NCI-H1417 (cell line): ENCODE results near the gene PRRX2.
A peak's percentile ranks its signal among the peaks of the same experiment; 100 is the strongest.

ENCODE experiments used
- DNase-seq, 3 experiments: peaks; one replicate each; lab custom pipeline; 2025; lab: John Stamatoyannopoulos, UW

Gene PRRX2

DNA sequence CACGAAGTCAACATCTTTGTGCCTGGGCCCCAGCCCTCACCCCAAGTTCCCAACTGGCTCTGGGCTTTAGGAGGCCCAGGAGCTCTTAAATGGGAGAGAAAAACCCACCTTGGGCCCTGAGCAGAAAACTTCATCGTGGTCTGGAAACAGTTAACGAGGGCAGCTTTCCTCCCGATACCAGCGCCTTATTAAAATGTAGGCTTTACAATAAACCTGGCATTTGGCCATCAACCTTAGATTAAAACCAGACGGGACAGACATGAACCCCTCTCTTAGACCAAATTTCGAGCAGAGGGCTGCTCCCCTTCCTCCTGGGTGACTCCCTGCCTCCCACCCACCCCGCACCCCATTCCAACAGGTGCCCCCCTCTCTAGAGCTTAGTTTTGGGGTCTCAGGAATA is 39.4 kb downstream of the PRRX2 start:
- no peak for DNase-seq

DNA sequence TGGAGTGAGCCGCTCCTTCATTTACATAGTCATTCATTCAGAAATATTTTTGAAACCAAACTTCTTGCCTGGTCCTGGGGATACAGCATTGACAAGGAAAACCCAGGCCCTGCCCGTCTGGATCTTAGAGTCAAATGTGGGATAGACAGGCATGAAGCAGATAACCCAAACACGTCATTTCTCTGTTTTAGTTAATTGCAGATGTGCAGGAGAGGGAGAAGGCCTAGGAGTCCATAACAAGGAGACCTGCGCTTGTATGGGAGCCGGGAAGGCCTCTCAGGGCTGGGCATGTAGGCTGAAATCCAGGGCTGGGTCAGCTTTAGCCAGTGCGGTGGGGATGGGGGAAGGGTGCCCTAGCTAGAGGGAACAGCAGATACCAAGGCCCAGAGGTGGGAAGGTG is 43.3 kb downstream of the PRRX2 start:
- DNase-seq, result no peak

DNA sequence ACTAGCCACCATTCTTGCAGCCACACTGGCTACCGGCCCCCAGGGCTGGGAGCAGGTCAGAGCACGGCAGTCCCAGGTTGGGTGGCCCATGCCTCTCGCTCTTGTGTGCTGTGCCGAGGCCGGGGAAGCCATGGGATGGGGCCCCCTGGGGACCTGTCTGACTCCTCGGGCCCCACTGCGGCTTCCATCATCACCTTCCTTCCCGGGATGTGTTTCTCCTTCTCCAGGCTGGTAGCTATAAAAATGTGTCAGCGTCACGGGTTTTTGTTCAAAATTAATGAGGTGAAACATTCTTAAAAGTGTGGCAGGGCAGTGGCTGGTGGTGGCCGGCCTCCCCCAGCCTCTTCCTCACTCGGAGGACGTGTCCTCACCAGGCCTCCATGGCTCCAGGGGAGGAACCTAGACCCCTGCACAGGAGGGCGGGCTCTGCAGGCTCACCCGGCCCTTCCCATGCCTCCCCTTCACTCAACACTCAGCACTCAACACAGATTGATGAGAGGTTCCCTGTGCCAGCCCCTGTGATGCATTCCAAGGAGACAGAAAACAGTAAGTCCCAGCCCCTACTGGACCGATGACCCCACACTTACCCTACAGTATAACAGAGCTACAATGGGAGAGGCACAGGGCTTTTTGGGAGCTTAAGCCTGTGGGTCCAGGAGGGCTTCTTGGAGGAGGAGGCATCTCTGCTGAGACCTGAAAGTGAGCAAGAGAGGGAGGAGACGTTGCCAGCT is 44.2 kb downstream of the PRRX2 start:
- no peak for DNase-seq

DNA sequence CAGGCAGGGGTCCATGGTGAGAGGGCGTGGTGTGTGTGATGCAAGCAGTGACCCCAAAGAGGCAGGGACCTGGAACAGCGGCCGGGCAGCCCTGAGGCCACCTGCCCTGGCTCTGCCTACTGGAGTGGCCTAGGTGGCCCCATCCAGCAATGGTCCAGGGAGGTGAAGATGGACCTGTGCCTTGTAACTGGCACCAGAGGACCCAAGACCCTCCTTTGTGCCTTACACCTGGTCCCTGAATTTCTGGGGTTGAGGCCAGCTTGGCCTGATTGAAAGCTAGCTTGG is 44.7 kb downstream of the PRRX2 start:
- DNase-seq, result no peak

DNA sequence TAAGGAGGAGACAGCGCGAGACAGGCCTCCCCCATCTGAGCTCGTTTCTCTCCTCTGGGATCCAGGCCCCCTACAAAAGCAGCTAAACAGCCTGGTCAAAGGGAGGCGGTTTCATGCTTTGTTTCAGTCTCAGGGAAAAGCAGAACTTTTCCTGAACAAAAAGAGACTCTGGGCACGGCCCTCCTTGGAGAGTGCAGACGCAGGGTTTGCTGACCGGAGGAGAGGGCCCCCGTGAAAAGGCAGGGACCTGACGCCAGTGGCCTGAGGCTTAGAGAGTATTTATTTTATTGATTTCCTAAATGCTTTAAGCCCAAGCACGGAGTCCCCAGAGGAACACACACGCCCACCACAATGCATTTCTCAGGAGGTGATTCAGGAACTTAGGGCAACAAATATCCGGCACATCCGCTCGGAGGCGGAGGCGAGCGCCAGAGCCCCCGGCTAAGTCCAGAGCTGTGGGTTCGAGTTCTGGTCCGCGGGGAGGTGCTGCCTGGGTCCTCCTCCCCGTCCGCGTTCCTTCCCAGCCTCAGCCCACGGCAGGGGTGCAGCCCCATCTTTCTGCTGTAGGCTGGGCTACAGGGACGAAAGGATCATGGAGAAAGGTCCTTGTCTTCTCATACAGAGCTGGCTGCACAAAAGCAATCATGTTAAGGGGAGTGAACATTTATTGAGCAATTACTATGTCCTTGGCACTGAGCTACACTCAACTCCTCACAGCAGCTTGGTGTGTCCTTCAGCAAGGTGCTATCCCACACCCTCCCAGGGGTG is 47.4 kb downstream of the PRRX2 start:
- no peak for DNase-seq

DNA sequence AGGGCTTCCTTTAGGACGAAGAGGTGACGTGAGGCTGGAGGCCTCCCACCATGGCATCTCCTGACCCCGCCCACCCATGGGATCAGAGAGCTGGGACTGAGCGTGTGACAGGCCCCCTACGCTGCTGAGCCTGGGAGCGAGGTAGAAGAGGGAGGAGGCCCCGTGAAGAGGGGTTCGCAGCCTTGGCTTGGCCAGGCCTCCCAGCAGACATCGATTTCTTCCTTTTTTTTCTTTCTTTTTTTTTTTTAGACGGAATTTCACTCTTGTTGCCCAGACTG is 47.9 kb downstream of the PRRX2 start:
- no peak for DNase-seq

DNA sequence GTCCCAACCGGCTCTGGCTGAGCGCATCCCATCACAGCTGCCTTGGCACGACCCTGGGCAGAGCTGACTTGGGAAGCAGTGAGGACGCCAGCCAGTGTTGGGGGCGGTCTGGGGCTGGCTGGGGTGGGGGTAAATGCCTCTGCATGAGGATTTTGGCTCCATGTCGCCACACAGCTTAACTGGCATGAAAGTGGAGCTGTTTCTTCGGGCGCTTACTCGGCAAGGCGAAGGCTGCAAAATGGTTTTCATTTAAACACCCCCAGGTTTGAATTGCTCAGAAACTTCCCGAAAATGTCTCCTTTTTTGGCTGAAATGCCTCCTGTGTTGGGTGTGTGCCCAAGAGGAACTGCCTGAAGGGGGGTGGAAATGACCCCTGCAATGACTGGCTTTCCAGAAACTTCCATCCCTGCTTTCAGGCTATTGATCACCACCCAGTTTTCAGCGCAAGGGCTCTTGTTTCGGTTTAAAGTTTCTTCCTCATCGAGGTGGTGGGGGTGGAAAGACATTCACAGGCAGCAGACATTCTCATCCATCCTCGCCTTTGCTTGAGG is 49.1 kb downstream of the PRRX2 start:
- DNase-seq, result no peak

DNA sequence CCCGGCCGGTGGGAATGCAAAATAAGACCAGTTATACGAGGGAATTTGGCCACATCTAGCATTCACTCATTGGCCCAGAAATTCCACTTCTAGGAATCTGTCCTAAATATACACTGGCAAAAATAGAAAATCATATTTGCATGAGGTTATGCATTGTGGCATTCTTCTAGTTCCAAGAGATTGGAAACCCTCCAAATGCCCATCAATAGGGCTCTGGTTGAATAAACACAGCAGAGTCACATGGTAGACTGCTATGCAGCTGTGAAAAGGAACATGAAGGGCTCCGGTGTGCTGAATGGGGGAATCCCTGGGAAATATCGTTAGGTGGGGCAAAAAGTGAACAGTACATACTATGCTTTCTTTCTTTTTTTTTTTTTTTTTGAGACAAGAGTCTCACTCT is 50.6 kb downstream of the PRRX2 start:
- no peak for DNase-seq

DNA sequence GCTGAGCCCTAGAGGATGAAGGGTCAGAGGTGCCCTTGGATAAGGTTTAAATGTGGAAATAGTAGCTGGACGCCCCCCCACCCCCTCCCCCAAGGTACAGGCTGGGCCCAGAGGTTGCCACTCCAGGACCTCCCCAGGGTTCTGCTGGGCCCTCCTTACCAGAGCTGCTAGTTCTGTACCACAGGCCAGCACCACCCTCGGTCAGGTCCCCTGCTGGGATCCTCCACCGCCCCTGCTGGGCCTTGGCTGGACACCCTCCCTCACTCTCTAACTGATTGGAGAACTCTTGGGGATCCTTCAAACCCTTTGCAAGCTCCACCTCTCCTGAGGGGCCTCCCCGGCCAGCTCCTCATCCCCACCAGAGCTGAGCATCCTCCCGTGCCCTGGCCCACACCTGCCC is 52.5 kb downstream of the PRRX2 start:
- no peak for DNase-seq

DNA sequence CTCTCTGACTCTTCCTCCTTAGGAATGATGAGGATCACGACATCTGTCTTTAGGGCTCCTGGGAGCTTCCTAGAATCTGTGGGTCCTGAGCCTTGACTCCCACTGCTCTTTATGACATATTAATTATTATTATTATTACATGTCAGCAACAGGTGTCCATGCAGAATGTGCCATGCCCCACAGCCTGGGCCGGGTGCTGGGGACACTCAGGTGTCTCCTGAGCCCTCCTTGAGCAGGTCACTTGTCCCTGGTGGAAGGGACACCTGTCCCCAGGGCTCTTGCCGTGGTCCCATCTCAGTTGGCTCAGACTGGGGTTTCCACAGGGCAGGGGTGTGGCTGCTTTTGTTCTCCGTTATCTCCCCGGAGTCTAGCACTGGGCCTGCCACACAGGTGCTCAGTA is 53.2 kb downstream of the PRRX2 start:
- DNase-seq, result no peak

DNA sequence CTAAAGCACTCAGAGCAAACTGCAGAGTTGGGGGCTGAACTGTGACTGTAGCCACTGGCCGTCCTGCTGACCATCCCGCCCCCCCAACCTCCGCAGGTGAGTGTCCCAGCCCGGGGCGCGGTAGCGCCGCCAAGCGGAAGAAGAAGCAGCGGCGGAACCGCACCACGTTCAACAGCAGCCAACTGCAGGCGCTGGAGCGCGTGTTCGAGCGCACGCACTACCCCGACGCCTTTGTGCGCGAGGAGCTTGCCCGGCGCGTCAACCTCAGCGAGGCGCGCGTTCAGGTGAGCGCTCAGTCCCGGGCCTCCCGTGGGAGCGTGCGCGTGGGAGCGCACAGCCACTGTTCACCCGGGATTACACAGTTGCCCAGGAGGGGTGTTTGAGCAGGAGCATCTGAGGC is 53.7 kb downstream of the PRRX2 start:
- no peak for DNase-seq

DNA sequence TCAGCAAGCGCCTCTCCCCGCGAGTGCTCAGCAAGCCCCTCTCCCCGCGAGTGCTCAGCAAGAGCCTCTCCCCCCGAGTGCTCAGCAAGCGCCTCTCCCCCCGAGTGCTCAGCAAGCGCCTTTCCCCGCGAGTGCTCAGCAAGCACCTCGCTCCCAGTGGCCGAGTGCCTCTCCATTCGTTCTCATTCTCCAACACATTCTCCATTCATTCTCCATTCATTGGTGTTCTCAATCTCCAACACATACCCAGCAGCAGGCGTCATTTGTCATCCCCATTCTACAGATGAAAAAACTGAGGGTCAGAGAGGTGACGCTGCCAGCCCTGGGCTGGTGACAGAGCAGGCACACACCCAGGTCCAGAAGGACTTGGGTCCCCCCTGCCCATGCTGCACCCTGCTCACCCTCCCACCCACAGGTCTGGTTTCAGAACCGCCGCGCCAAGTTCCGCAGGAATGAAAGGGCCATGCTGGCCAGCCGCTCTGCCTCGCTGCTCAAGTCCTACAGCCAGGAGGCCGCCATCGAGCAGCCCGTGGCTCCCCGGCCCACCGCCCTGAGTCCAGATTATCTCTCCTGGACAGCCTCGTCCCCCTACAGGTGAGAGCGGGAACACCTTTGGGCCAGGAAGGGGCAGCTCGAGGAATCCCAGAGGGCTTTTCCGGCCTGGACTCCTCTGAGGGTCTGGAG is 54.9 kb downstream of the PRRX2 start:
- DNase-seq, result no peak

DNA sequence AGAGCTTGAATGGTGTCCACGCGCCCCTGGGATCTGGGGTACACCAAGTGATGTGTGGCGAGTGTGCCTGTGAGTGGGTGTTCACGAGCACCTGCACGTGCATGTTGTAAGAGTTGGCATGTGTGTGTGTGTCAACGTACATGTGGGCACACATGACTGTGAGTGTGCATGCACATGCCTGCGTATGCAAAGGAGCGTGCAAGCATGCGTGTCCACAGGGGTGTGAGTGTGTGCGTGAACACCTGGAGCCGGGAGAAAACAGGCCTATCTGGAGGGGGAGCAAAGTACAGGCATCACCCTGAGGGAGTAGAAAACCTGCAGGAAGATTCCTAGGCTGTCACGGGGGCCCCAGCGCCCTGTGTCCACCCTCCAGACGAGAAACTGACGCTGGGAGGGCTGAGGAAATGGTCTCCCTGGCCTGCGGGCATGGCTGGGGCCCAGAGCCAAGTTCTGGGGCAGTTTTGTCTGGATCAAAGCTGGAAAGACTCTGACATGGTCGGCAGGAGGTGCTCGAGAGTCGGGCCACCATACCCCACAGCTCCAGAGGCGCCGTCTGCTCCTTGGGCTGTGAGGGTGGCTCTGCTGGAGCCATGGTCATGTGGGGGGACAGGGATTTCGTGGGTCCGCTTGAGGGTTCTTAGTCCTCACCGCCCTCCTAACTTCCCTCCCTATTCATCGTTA is 55.6 kb downstream of the PRRX2 start:
- DNase-seq, result no peak

DNA sequence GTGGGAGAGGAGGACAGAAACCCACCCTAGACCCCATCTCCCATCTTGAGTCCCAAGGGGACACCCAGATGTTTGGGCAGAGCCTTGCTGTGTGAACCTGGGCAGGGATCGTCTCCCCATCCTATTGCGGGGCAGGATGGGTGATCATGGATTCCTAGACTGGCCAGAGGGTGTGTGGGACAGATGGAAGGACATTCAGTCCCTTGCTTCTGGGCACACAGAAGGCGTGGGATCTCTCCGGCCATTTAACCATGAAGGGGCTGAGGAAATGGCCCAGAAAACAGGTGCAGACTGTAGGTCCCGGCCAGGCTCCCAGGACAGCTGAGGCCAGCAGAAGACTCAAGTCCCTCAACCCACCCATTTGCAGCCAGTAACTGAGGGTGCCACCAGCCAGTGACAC is 57.5 kb downstream of the PRRX2 start:
- no peak for DNase-seq

DNA sequence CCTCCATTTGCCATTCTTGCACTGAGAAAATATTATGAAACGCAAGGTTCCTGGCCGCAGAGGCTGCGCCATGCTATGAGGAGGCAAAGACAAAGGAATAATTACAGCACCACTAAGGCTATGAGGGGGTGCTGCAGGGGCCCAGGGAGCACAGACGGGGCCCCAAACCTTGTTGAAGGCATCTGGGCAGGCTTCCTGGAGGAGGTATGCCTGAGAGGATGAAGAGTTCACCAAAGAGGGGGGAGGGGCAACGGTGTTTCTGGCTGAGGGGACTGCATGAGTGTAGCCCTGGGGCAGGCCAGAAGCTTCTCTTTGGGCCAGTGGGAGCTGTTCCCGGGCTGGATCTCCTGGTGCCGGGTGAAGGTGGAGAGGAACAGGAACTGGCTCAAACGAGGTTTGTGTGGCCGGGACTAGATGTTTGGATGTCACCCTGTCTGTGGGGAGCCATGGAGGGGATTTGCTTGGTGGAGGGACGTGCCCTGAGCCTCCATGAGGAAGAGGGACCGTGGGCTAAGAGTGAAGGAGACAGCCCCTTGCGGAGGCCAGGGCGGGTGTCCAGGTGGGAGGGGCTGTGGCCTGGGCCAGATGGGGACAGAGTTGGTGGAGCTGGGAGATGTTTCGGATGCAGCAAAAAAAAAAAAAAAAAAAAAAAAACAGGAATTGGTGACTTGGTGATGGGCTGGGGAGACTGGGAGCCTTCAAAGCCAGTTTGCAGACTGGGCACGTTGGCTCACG is 59.2 kb downstream of the PRRX2 start:
- DNase-seq, result no peak

DNA sequence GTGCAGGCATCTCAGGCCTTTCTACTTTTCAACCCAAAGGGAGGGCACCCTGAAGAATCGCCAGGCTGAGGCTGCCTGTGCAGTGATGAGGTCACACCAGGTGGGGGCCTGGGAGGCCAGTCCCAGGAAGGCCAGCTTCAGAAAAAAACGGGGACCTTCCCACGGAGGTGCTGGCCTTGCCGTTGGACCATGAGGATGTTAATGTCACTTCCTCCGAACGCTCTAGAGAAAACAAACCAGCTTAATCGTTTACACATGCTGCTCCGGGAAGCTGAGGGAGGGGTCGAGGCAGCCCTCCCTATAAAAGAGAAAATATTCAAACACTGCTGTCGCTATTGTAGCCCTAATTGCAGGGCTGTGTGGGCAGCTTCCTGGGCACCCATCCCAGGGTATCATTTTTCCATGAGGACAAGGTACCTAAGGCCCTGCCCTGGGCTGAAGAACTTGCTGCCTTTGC is 60.4 kb downstream of the PRRX2 start:
- DNase-seq, result peak in 2 of 3 experiments; percentile 28 to 63

DNA sequence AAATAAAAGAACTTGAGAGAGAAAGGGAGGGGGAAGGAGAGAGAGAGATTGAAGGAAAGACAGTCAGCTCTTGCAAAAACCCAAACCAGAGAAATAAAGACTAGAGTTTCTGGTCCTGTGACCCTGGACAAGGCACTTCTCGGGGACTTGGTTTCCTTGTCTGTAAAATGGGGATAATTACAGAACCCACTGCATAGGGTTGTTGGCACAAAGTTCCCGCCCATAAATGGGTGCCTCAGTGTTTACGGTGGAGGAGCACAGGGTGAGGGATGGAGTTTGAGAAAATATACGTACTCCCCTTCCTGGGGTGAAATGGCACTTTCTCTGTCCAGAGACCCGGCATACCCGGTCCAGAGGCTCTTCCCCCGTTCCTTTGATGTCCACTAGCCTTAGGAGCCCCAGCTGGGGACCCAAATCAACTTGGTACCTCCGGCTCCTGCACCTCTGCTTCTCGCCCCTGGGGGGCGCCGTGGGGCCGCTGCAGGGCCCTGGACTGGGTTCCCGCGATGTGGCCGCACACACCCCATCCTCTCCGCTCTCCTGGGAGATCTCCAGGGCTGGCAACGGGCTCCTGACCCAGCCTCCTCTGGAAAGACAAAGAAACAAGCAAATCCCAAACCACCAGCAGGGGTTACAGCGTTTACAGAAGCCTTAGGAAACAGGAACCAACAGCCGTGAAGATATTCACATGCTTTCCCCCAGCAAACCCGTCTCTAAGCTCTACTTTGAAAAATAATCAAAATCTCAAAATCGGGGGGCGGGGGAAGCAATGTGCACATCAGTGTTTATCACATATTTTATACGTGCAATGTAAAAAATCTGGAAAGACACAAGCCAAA is 61.1 kb downstream of the PRRX2 start:
- peak; percentile 16 to 71 (median 56) for DNase-seq

DNA sequence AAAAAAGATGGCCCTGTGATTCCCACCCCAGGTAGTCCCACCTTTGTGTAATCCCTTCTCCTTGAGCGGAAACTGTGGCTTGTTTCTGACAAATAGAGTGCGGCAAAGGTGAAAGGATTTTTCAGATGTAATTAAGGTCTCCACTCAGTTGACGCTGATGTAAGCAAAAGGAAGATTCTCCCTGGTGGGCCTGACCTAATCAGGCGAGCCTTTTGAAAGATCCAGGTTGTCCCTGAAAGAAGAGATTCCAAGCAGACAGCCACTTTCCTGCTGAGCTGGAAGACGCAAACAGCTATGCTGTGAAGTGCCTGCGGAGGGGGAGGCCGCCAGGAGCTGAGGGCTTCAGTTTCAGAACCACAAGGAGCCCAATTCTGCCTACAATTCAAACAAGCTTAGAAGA is 63.3 kb downstream of the PRRX2 start:
- DNase-seq, result no peak

DNA sequence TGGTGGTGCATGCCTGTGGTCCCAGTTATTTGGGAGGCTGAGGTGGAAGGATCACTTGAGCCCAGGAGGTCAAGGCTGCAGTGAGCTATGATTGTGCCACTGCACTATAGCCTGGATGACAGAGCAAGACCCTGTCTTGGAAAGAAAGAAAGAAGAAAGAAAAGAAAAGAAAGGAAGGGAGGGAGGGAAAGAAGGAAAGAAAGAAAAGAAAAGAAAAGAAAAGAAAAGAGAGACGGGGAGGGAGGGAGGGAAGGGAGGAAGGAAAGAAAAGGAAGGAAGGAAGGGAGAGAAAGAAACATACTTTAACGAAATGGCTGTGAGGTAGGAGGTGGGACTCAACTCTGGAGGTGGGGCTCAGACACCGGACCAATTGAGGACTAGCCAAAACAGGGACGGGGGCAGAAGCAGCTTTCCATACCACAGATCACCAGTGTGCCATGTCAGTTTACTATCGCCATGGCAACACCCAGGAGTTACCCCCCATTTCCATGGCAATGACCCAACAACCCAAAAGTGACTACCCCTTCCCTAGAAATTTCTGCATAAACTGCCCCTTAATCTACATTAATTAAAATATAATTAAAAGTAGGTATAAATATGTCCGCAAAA is 66.1 kb downstream of the PRRX2 start:
- DNase-seq, result no peak

DNA sequence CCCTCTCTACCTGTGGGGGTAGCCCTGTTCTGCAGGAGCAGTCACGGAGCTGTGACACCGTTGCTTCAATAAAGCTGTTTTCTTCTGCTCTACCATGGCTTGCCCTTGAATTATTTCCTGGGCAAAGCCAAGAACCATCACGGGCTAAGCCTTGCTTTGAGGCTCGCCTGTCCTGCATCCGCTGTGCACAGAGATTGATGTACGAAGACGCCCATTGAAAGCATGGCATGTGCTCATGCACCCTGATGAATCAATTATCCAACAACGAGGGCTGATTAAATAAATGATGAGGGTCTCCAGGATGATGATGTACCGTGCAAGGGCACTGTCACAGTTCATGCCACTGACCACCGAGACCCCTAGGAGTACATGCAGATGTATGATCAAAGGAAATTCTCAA is 66.7 kb downstream of the PRRX2 start:
- peak in 1 of 3 experiments; percentile 31 for DNase-seq
